ENCODE results near the gene CACNA1B. TPM values are rescaled to one million over a fixed set of nuclear protein-coding genes. Genes with fewer than 3 reads are reported as not detected.

The CACNA1B gene
- polyA plus RNA-seq, 1 experiment: 0.01 TPM

DNA sequence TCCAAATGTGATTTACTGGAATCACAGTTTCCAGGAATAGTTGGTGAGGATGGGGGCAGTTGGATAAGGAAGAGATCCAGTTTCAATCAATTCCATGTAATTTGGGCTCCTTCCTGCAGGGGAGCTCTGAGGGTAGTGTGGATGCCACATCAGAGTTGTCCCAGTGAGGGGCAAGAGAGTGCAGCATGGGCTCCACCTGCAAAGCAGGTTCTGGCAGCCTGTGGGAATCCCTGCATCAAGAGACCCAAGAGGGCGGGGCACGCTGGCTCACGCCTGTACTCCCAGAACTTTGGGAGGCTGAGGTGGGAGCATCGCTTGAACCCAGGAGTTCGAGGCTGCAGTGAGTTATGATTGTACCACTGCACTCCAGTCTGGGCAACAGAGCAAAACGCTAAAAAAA is 188.5 kb downstream of the CACNA1B start:
- peaks cover 81% of the 10 kb centered on the region for H3K9me3 ChIP-seq (ENCODE audit: control insufficient read depth, insufficient read depth, low read length)
- no peak for DNase-seq (ENCODE audit: low read depth, low spot score)
- CTCF ChIA-PET: no interaction called here

DNA sequence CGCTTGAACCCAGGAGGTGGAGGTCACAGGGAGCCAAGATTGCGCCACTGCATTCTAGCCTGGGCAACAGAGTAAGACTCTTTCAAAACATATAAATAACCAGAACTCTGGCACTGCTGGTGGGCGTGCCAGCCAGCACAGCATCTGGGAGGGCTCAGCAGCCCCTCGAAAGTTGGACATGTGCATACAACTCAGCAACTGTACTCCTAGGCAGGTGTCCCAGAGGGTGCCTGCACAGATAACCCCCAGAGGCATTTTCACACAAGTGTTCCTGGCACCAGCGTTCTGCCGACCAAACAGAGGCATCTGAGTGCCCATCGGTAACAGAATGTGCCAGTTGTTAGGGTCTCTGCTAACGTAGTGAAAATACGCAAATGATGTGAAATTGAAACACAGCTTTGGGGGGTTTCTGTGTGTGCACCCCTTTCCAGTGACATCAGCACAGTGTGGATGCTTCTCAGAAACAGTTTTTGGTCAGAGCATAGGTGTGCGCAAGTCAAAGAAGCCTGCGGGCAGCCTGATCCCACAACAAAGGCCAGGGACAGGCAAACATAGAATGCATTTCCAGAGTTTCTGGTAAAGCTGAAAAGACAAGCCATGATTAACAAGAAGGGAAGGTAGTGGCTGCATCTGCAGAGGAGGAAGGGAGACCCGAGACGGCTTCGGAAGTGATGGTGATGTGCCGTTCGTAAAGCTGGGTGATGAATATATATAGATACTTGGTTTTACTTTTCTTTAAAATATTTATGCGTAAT is 190.2 kb downstream of the CACNA1B start:
- Histone ChIP-seq H3K27ac (ENCODE audit: low read depth, low read length) (no peak overlapping the region), H3K9me3 (ENCODE audit: control insufficient read depth, insufficient read depth, low read length) (peaks cover 81% of the 10 kb centered on the region), H3K4me3 (ENCODE audit: low read depth, low read length) (no peak overlapping the region), H3K27me3 (ENCODE audit: control insufficient read depth, insufficient read depth, low read length) (no peaks in the 10 kb centered on the region)
- no peak for DNase-seq (ENCODE audit: low read depth, low spot score)
- POLR2A ChIA-PET: no interaction called here
- TF ChIP-seq, protein P1, sequence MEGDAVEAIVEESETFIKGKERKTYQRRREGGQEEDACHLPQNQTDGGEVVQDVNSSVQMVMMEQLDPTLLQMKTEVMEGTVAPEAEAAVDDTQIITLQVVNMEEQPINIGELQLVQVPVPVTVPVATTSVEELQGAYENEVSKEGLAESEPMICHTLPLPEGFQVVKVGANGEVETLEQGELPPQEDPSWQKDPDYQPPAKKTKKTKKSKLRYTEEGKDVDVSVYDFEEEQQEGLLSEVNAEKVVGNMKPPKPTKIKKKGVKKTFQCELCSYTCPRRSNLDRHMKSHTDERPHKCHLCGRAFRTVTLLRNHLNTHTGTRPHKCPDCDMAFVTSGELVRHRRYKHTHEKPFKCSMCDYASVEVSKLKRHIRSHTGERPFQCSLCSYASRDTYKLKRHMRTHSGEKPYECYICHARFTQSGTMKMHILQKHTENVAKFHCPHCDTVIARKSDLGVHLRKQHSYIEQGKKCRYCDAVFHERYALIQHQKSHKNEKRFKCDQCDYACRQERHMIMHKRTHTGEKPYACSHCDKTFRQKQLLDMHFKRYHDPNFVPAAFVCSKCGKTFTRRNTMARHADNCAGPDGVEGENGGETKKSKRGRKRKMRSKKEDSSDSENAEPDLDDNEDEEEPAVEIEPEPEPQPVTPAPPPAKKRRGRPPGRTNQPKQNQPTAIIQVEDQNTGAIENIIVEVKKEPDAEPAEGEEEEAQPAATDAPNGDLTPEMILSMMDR (IDR thresholded peaks at IDR 0.05; ENCODE audit: low read depth, low read length): no peak
- CTCF ChIA-PET: no interaction called here

More for the DNA sequence above, 188.5 kb downstream of the CACNA1B start:
- POLR2A ChIA-PET: no interaction called here
- TF ChIP-seq, protein P1 (IDR thresholded peaks at IDR 0.05; ENCODE audit: low read depth, low read length): no peak
- no peaks in the 10 kb centered on the region for H3K27me3 ChIP-seq (ENCODE audit: control insufficient read depth, insufficient read depth, low read length)
- no peak overlapping the region for H3K4me3 ChIP-seq (ENCODE audit: low read depth, low read length)
- H3K27ac ChIP-seq (ENCODE audit: low read depth, low read length): no peak overlapping the region

DNA sequence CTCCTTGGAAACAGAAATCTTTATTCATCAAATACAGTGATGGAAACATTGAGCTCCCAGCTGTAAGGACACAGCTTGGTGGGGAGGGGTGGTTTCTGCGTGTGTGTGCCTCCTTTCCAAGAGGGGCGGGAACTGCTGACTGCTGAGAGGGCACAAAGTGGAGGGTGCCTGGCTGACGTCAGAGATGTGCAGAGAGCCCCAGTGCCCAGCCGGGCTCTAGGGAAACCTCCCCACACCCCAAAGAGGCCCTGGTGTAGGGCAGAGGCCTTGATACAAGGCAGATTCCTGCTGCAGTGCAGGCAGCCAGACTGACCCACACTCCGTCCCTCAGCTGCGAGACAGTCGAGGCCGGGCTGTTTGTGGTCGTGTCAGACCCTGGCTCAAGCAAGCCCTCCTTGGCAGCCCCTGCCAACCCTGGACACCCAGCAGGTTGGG is 191.0 kb downstream of the CACNA1B start:
- DNase-seq (ENCODE audit: low read depth, low spot score): no peak
- Histone ChIP-seq H3K27ac (ENCODE audit: low read depth, low read length) (no peak overlapping the region), H3K9me3 (ENCODE audit: control insufficient read depth, insufficient read depth, low read length) (peaks cover 83% of the 10 kb centered on the region), H3K4me3 (ENCODE audit: low read depth, low read length) (no peak overlapping the region), H3K27me3 (ENCODE audit: control insufficient read depth, insufficient read depth, low read length) (no peaks in the 10 kb centered on the region)
- TF ChIP-seq, protein P1 (IDR thresholded peaks at IDR 0.05; ENCODE audit: low read depth, low read length): no peak
- POLR2A ChIA-PET: no interaction called here
- CTCF ChIA-PET: no interaction called here

DNA sequence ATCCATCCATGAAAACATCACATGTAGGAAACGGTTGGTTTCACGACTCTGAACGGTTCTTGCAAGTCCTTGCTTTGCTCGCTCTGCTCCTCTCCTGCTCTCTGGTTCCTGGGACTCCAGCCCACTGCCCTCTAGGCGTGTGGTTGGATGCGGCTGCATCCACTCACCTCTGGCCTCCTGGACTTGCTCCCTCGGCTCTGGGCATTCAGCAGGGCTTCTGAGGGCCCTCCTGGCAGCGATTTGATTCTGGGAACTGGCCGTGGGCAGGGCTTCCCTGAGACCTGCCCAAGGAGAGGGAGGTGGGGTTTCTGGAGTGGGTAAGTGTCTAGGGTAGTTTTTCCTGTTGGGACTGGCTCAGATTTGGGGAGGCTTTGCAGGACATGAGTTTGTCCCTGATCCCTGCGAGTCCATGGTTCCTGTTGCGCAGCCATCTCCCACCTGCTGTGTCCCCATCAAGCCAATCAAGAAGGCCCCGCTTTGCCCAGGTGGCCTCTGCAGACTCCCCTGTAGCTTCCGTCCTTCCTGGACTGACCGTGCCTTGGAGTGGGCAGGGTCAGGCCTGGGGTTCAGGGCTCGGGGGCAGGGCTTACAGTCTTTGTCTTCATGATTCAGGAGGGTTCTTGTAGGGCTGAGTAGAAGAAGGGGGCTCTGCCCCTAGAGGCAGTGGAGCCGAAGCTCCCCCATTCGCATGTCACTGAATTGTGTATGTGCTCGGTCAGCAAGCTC is 192.3 kb downstream of the CACNA1B start:
- H3K27me3 ChIP-seq (ENCODE audit: control insufficient read depth, insufficient read depth, low read length): no peaks in the 10 kb centered on the region
- TF ChIP-seq, protein P1 (IDR thresholded peaks at IDR 0.05; ENCODE audit: low read depth, low read length): no peak
- DNase-seq (ENCODE audit: low read depth, low spot score): no peak
- ChIA-PET CTCF (no interaction called here), POLR2A (no interaction called here)
- peaks cover 81% of the 10 kb centered on the region for H3K9me3 ChIP-seq (ENCODE audit: control insufficient read depth, insufficient read depth, low read length)
- no peak overlapping the region for H3K27ac ChIP-seq (ENCODE audit: low read depth, low read length)
- no peak overlapping the region for H3K4me3 ChIP-seq (ENCODE audit: low read depth, low read length)

DNA sequence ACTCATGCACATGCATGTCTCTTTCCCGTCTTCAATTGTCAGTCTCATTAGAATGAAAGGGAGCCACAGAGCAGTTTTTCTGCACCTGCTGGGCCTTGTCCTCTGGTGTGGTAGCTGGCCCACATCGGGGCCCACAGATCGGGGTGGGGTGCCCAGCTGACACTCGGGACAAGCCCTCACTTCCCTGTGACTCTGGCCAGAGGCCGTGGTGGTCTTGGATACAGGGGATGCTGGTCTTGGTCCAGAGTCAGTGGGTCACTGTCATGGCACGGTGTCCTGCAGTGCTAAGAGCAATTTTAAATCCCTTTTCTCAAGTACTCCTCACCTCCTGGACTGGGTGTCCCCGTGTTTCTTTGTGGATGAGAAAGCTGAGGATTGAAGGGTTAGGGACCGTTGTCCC is 193.2 kb downstream of the CACNA1B start:
- H3K27ac ChIP-seq (ENCODE audit: low read depth, low read length): no peak overlapping the region
- ChIA-PET CTCF (no interaction called here), POLR2A (no interaction called here)
- no peak overlapping the region for H3K4me3 ChIP-seq (ENCODE audit: low read depth, low read length)
- TF ChIP-seq, protein P1 (IDR thresholded peaks at IDR 0.05; ENCODE audit: low read depth, low read length): no peak
- peaks cover 78% of the 10 kb centered on the region for H3K9me3 ChIP-seq (ENCODE audit: control insufficient read depth, insufficient read depth, low read length)
- no peaks in the 10 kb centered on the region for H3K27me3 ChIP-seq (ENCODE audit: control insufficient read depth, insufficient read depth, low read length)
- DNase-seq (ENCODE audit: low read depth, low spot score): no peak

Measured in AG04450 (cell line).